Kasumi-1 (cell line): ENCODE data around the gene KLHL15.
"Not testable (repeated sequence)": the region's sequence is repeated elsewhere in the genome, so short reads cannot be mapped to it uniquely, and the experiment has no call there.

Experiments used
- DNase-seq, 2 experiments: peaks; one replicate each; lab custom pipeline; 2025; lab: John Stamatoyannopoulos, UW

The KLHL15 gene, protein sequence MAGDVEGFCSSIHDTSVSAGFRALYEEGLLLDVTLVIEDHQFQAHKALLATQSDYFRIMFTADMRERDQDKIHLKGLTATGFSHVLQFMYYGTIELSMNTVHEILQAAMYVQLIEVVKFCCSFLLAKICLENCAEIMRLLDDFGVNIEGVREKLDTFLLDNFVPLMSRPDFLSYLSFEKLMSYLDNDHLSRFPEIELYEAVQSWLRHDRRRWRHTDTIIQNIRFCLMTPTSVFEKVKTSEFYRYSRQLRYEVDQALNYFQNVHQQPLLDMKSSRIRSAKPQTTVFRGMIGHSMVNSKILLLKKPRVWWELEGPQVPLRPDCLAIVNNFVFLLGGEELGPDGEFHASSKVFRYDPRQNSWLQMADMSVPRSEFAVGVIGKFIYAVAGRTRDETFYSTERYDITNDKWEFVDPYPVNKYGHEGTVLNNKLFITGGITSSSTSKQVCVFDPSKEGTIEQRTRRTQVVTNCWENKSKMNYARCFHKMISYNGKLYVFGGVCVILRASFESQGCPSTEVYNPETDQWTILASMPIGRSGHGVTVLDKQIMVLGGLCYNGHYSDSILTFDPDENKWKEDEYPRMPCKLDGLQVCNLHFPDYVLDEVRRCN

DNA sequence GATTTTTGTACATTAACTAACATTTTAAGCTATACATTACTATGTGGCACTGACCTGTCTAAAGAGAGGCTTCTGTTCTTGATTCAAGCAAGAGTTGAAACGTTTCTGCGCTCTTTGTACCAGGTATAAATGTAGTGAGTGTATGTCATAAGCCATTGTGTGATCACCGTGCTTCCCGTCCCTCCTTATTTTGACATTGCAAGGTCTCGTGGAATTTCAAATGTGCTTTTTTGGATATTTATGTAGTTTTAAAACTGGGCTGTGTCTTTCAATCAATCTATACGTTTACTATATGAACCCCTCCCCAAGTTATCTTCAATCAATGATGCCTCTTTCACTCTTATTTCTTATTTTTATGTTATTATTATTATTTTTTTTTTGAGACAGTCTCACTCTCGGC, at the start of gene KLHL15:
KLHL15 (minus strand) TSS at position 101 of the 400 bp plus-strand sequence. CDS start 20,493 bp downstream, outside the sequence.
- DNase-seq: no peak

DNA sequence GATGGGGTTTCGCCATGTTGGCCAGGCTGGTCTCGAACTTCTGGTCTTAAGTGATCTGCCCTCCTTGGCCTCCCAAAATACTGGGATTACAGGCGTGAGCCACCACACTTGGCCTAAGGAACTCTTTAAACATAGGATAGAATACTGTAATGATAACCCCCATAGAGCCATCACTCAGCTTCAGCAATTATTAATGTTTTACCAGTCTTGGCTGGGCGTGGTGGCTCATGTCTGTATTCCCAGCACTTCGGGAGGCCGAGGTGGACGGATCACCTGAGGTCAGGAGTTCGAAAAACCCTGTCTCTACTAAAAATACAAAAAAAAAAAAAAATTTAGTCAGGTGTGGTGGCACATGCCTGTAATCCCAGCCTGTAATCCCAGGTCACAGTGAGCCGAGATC, 42.9 kb upstream of the KLHL15 start:
- DNase-seq: no peak

DNA sequence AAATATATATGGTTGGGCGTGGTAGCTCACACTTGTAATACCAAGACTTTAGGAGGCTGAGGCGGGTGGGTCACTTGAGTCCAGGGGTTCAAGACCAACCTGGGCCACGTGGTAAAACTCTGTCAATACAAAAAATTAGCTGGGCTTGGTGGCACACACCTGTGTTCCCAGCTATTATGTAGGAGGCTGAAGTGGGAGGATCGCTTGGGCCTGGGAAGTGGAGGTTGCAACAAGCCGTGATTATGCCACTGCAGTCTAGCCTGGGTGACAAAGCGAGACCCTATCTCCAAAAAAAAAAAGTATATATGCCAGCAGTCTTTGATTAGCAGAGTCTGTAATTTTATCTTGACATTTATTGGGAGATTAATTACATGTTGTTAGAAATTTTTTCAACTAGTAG, 36.5 kb upstream of the KLHL15 start:
- no peak for DNase-seq

DNA sequence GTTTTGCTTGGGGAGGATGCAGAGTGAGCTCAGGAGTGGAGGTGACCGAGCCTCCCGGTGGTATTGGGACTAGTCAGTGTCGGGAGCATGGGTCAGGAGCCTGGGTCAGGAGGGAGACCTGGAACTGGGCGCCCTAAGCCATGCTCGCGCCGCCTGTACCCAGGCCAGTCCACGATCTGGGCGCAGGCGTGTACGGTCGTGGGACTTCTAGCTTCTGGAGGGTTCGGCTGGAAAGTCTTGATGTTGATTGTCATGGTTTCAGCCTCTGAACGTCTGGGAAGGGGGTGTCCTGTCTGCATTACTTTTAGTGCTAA, 28.0 kb upstream of the KLHL15 start:
- DNase-seq: no peak

DNA sequence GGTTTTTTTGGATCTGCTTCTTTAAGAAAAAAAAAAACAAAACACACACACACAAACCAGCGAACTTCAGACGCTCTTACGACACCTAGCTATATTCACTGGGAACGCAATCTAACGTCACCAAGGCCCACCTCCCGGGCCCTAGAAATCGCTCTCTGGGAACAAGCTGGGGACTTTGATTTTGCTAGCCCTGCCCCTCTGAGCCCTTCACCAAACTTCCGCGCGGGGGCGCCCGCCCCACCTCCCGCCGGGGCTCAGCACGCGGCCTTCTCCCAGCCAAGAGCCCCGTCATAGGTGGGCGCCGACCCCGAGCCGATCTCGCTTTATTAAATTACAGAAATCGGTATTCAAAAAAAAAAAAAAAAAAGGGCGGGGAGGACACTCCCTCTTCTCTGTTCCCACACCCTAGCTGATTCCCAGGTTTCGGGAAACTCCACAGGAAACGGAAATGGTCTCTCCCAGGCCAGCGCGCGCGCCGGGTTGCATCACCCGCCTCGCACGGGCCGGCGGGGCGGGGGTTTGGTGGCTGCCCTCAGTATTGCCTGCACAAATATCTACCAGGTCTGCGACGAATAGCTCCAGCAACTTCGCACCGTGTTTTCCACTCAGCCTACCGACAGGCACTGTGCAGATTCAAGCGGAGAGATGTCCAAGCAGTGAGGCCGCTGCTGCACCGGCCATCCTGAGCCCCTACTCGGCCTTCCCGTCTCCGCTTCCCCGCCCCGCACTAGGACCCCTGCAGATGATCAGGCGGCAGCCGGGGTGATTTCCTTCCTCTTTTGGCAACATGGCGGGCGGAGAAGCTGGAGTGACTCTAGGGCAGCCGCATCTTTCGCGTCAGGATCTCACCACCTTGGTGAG, 27.4 kb upstream of the KLHL15 start, which contains the start of gene EIF2S3:
EIF2S3 (plus strand) TSS at position 775 of the 861 bp plus-strand sequence; CDS start at position 788, 13 bp downstream.
- peak; percentile 93 to 95 for DNase-seq

DNA sequence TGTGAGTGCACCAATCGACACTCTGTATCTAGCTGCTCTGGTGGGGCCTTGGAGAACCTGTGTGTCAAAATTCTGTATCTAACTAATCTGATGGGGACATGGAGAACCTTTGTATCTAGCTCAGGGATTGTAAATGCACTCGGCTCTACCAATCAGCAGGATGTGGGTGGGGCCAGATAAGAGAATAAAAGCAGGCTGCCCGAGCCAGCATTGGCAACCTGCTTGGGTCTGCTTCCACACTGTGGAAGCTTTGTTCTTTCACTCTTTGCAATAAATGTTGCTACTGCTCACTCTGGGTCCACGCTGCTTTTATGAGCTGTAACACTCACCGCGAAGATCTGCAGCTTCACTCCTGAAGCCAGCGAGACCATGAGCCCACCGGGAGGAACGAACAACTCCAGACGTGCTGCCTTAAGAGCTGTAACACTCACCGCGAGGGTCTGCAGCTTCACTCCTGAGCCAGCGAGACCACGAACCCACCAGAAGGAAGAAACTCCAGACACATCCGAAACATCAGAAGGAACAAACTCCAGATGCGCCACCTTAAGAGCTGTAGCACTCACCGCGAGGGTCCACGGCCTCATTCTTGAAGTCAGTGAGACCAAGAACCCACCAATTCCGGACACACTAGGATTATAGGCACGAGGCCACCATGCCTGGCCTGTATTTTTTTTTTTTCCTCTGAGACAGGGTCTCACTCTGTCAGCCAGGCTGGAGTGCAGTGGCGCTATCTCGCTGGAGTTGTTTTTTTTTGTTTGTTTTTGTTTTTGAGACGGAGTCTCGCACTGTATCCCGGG, 23.7 kb upstream of the KLHL15 start:
- DNase-seq: peak; percentile 22 to 26

DNA sequence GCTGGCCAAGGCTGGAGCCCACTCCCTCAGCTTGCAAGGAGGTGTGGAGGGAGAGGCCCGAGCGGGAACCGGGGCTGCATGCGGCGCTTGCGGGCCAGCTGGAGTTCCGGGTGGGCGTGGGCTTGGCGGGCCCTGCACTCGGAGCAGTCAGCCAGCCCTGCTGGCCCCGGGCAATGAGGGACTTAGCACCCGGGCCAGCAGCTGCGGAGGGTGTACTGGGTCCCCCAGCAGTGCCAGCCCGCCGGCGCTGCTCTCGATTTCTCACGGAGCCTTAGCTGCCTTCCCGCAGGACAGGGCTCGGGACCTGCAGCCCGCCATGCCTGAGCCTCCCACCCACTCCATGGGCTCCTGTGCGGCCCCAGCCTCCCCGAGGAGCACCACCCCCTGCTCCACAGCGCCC, 22.7 kb upstream of the KLHL15 start:
- DNase-seq: not testable (repeated sequence)

DNA sequence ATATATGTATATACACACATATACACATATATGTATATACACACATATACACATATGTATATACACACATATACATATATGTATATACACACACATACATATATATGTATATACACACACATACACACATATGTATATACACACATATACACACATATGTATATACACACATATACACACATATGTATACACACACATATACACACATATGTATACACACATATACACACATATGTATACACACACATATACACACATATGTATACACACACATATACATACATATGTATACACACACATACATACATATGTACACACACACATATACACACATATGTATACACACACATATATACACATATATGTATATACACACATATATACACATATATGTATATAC, 19.1 kb upstream of the KLHL15 start:
- not testable (repeated sequence) for DNase-seq

DNA sequence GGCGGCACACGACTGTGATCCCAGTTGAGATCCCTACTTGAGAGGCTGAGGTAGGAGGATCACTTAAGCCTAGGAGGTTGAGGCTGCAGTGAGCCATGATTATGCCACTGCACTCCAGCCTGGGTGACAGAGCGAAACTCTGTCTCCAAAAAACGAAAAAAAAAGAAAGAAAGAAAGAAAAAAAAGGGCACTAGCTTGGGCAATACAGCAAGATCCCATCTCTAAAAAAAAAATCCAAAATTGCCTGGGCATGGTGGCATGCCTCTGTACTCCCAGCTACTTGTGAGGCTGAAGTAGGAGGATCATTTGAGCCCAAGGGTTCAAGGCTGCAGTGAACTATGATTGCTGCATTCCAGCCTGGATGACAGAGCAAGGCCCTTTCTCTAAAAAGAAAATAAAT, 10.7 kb upstream of the KLHL15 start:
- DNase-seq: no peak

DNA sequence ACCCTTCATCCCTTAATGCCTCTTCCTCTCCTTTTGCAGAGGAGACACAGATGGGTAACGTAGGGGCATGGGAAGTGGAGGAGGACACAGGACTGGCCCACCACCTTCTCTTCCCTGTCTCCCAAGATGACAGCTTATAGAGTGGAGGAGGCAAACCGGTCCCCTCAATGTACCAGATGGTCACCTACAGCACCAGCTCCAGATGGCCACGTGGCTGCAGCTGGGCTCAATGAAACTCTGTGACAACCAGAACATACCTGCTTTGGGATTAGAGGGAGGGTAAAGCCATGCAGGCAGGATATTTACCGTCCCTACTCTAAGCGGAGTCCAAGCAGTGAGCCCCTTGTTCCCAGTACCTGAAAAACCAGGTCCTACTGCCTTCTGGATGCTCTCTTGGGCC, 7.5 kb upstream of the KLHL15 start:
- DNase-seq: no peak

DNA sequence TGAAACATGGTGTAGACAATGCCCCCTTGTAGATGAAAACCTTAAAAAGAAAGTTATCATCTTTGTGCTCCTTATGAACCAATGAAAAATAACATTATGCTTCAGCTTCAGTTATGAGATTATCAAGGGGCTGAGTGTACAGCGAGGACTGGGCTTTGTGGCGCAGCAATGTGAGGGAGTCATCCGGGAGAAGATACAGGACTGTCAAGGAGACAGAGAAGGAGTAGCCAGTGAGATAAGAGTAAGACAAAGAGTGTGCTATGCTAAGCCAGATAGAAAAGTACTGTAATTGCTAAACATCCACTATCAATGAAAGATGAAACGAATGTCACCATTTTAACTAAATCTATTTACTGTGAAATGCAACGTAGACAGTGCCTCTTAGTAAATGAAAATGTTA, 3.6 kb upstream of the KLHL15 start:
- DNase-seq: no peak

DNA sequence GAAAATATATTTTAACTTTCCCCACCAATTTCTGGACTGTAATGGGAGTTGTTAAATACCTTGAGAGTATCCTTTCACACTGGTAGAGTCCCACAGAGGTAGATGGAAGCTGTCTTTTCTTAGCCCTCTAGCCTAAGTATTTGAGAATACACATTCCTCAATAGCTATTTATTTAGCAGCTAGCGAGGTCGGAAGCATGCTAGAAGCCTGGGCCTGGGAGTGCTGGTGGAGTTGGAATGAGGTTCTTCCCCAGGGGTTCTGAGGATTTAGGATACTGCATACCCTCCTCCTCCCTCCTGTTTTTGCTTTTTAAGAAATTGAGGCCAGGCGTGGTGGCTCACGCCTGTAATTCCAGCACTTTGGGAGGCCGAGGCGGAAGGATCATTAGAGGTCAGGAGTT, 999 bp upstream of the KLHL15 start:
- DNase-seq: no peak

DNA sequence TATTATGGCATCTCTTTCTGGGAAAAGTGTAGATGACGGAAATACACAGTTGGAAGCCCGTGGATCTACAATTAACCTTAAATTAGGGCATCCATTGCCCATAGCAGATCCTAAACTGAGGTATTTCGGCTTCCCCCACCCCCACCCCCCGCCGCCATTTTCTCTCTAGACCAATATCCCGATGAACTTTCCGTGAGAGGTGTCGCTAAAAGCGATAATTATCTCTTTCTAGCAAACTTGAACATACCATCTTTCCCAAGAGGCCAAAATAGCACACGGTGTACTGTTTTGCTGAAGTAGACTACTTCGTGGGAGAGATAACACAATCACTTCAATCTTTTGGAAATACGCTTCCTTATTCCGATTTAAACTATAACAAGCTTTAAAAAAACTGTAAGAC, 554 bp downstream of the KLHL15 start:
- DNase-seq: peak in 1 of 2 experiments; percentile 10

DNA sequence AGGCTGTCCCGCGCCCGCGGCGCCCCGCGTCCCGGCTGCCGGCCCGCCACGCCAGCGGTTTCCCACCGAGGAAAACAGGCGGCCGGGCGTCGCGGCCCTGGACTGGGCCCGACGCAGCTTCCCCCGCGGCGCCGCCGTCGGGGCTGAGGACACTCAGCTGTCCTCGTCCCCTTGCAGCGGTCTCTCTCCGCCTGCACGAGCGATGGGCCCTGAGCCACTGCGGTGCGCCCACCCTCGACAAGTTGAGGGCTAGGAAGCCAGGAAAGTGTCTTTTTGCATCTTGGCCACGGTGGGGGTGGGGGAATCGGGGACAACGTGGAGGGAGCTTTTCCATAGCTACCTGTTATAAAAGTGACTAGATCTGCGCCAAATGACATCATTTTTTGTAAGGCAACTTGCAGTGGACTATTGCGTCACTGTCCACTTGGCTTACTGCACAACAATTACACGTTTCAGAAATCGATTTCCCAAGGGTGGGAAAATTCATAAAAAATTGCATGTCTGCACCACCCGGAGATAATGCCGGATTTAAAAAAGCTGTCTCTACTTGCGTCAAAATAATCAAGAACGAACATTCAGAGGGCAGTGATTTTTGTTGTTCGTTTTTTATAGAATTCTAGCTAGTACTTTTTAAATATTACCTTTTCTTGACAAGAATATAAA, 1.1 kb downstream of the KLHL15 start:
- DNase-seq: no peak

DNA sequence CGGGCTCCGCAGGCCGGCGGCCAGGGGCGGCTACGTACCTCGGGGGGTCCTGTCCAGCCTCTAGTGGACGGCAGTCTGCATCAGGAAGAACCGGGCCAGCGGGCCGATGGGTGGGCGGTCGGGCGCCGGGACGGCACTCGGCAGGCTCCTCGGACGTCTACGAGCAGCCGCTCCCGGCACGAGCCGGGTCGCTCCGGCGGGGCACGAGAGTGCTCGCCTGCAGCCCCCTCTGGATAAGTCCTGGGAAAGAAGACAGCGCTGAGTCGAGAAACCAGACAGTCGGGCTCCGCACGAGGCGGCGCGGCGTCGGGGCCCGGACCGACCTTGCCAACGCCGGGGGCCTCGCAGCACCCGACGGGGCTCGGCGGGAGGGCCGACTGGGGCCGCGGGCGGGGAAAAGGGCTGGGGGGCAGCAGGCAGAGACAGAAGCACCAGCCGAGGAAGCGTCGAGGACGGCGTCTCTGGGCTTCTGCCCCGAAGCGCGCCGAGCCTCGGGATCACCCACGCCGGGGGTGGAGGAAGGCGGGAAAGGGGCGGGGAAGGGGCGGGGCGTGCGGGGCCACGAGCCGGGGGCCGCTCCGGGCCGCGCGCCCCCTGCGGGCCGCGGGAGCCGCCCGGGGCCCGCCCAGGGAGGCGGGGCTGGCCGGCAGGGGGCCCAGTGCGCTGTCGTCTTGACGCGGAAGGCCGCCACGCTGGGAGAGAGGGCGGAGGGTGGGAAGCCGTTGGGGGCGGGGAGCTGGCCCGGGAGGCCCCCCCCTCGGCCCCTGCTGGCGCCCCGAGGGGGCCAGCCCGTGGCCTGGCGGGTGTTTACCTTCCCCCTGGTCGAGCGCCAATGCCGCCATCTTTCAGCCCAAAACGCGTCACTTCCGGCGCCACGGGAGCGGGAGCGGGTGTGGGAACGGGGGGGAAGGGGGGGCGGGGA, 1.9 kb downstream of the KLHL15 start:
- peak; percentile 68 to 84 for DNase-seq

DNA sequence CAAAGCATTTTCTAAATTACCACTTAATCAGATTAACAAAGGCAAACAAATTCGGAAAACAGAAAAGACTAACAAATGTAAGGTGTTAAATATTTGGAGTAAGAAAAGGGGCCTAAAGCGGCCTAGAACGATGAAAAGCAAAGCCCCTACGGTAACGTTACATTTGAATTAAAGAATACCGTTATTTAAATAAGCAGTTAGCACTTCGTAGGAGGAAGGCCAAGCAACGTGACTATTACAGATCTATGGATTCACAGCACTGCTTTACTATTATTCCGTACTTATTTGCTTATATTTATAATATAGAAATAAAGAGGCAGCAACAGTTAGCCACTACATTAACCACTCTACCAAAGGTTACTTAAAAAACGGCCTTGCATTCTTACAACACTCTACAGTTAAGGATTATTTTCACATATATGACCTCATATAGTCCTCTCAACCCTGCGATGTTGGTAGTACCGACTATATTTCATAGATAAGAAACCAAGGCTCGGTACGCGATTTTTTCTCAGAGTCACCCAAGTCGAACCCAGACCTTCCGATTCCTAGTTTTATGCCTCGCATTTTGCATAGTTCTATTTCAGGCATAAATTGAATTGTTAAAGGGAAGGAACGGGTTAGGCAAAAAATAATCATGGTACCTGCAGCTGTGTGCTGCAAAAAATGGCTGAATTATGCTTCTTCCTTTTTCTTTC, 2.9 kb downstream of the KLHL15 start:
- peak; percentile 13 to 24 for DNase-seq

DNA sequence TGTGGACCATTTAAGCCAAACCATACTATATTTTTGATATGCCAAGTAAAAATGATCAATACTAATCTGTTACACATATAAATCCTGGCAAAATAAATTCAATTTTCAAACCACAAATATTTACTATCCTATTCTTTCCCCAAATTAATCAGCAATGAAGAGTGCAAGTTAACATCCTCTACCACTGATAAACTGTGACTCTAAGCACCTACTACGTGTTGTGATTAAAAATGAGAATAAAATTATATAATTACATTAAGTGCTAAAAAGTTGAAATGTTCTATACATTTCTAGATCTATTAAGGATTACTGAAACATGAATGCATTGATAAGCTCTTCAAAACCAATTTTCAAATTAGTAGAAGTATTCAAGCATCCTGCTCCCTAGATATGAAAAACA, 3.4 kb downstream of the KLHL15 start:
- no peak for DNase-seq

DNA sequence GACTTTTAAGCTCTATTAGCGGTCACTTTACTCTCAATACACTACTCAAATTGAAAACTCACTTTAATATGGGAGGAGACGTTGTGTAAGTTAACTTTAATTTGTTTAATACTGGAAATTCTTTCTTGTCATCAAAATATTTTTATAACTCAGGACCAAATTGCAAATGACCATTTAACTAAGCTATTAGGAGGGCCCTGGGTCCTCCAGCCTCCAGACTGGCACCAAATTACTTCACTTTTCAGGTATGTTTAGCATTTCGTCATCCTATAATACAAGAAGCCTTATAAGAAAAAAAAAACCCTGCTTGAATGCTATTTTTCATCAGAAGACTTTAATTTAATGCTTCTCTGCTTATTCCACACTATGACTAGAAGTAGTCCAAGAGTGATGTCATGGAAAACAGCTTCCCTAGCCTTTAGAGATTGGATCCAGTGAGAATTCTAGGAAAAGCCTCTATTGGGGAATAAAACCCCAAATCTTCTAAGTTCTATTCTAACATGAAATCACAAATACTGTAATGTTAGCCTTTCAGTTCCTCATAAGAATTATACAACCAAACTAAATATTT, 6.6 kb downstream of the KLHL15 start:
- no peak for DNase-seq

DNA sequence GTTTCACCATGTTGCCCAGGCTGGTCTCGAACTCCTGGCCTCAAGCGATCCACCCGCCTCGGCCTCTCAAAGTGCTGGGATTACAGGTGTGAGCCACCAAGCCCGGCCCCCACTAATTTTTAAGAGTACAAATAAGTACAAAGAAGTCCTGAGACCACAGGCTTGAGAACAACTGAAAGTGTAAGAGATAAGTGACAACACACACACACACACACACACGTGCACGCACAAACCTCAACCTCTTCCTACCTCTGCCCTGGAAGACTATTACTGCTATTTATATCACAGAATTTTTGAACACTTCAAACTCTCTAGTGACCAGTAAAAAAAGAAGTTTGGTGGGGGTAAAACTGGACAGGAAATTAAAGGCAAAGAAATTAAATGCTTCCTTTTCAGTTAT, 7.5 kb downstream of the KLHL15 start:
- DNase-seq: no peak
